H1 (cell line): ENCODE results near the gene PELO.

Source experiments
- CTCF ChIP-seq, 3 experiments: IDR thresholded peaks; 1 replicate in 2 of 3; 2 replicates in 1 of 3; pipeline versions ENCODE4 v1.5.1 to v1.6.1; 2011; ENCODE audit warnings: low read length in 3 of 3, mild to moderate bottlenecking in 3 of 3, inconsistent platforms in 2 of 3, low read depth in 1 of 3, moderate library complexity in 1 of 3; ENCODE audit not compliant: insufficient read depth in 1 of 3; ENCODE audit errors: control extremely low read depth in 1 of 3
- POLR2A ChIP-seq, 2 experiments: IDR thresholded peaks; 1 replicate in 1 of 2; 2 replicates in 1 of 2; pipeline ENCODE4 v1.6.1; 2011; ENCODE audit warnings: low read depth in 2 of 2, low read length in 2 of 2, mild to moderate bottlenecking in 2 of 2; ENCODE audit errors: control extremely low read depth in 1 of 2

GRCh38 chr5:52774005-52774410, 13.7 kb upstream of the PELO start:
- TF ChIP-seq POLR2A (IDR thresholded peaks at IDR 0.05; ENCODE audit: control extremely low read depth in 1 of 2, low read depth in 2 of 2, low read length in 2 of 2) (no peak), CTCF (IDR thresholded peaks at IDR 0.05; ENCODE audit: control extremely low read depth in 1 of 3, insufficient read depth in 1 of 3, low read depth in 1 of 3, low read length in 3 of 3) (no peak)
